Body of pancreas (tissue), 4 donors: ENCODE results near the gene FADS6.

Source experiments
- CTCF ChIP-seq, 7 experiments: fragments of 450-650 bp in 4 of 7; fragments of 200-600 bp in 3 of 7; sonication (generic) in 3 of 7; IDR thresholded peaks; one replicate each; pipeline ENCODE4 v1.5.1; 2016 to 2019; ENCODE audit warnings: antibody characterized with exemption in 7 of 7
- POLR2A ChIP-seq, 3 donors: fragments of 450-650 bp; IDR thresholded peaks; one replicate each; pipeline ENCODE4 v1.6.1; 2016; ENCODE audit warnings: antibody characterized with exemption in 3 of 3, mild to moderate bottlenecking in 2 of 3

DNA sequence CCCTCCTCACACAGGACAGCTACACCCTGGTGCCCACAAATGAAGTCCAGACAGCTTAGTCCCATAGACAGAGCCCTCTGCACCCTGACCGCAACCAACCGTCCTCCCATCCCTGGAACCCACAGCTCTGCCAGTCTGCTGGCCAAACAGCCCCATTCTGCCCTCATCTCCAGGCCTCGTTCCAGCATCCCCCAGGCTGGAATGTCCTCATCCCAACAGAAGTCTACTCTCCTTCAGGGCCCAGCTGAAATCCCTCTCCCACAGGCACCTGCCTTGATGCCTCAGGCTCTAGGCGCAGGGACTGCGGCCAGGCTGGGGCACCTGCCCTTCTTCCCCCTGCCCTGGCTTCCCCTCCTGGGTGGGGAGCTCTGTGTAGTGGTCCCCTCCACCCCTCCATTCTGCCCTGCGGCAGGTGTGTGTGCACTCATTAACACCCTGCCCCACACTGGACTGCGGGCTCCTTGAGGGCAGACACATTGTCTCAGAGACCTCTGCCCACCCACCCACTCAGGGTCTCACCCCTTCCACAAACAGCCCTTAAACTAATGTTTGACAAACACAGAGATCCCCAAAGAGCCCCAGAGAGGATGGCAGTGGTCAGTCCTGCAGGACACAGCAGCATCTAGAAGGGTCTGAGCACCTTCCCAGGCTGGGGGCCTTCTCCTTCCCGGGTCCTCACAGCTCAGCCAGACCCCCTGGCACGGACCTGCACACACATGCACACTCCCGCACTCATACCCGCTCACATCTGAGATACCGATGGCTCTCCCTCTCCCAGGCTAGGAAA is 34.6 kb downstream of the FADS6 start:
- no peak for TF ChIP-seq CTCF (IDR thresholded peaks at IDR 0.05)
- TF ChIP-seq POLR2A (IDR thresholded peaks at IDR 0.05): no peak
